Colon (tissue), 2 donors: Measurements from ENCODE around the gene NOX3.

Experiments used
- FAIRE-seq: peaks from 2 replicates; lab custom pipeline; 2012; peaks lifted over from hg19 to GRCh38; lab: Jason Lieb, UNC
- donor health status: control.
- donor health status: control.

Gene NOX3

GRCh38 chr6:155399062-155399744 is 56.4 kb downstream of the NOX3 start:
- FAIRE-seq = no peak

- no peak for FAIRE-seq
Observed at GRCh38 chr6:155398701-155399061, 57.0 kb downstream of the NOX3 start.

- FAIRE-seq = no peak
Observed at GRCh38 chr6:155398221-155398620, 57.4 kb downstream of the NOX3 start.

GRCh38 chr6:155397172-155397705 is 58.4 kb downstream of the NOX3 start:
- no peak for FAIRE-seq

GRCh38 chr6:155396605-155397004 is 59.0 kb downstream of the NOX3 start:
- no peak for FAIRE-seq

GRCh38 chr6:155395339-155395738 is 60.3 kb downstream of the NOX3 start:
- no peak for FAIRE-seq

- no peak for FAIRE-seq
Observed at GRCh38 chr6:155389130-155389529, 66.5 kb downstream of the NOX3 start.

- FAIRE-seq = no peak
Observed at GRCh38 chr6:155388591-155388990, 67.0 kb downstream of the NOX3 start.

- FAIRE-seq = no peak
Observed at GRCh38 chr6:155387481-155387880, 68.2 kb downstream of the NOX3 start.

GRCh38 chr6:155384321-155384952 is 71.2 kb downstream of the NOX3 start:
- no peak for FAIRE-seq

GRCh38 chr6:155383913-155384312 is 71.7 kb downstream of the NOX3 start:
- FAIRE-seq = no peak

GRCh38 chr6:155382338-155382685 is 73.3 kb downstream of the NOX3 start:
- no peak for FAIRE-seq

- FAIRE-seq = no peak
Observed at GRCh38 chr6:155381673-155382337, 73.8 kb downstream of the NOX3 start.

- no peak for FAIRE-seq
Observed at GRCh38 chr6:155380666-155381332, 74.8 kb downstream of the NOX3 start.

- no peak for FAIRE-seq
Observed at GRCh38 chr6:155378724-155379123, 76.9 kb downstream of the NOX3 start.

GRCh38 chr6:155378276-155378675 is 77.4 kb downstream of the NOX3 start:
- no peak for FAIRE-seq

GRCh38 chr6:155377061-155377460 is 78.6 kb downstream of the NOX3 start:
- no peak for FAIRE-seq

- FAIRE-seq = no peak
Observed at GRCh38 chr6:155375801-155376200, 79.8 kb downstream of the NOX3 start.

GRCh38 chr6:155374681-155375080 is 81.0 kb downstream of the NOX3 start:
- FAIRE-seq = no peak

- no peak for FAIRE-seq
Observed at GRCh38 chr6:155373276-155373675, 82.4 kb downstream of the NOX3 start.

- FAIRE-seq = no peak
Observed at GRCh38 chr6:155372256-155372655, 83.4 kb downstream of the NOX3 start.

GRCh38 chr6:155371230-155371629 is 84.4 kb downstream of the NOX3 start:
- FAIRE-seq = no peak

GRCh38 chr6:155366325-155366724 is 89.3 kb downstream of the NOX3 start:
- FAIRE-seq = no peak
